Right atrium auricular region (tissue), 2 donors: Measurements from ENCODE around the gene TMEM158. TPM values are rescaled to one million over a fixed set of nuclear protein-coding genes. Genes with fewer than 3 reads are reported as not detected.

ENCODE experiments used
- DNase-seq: peaks from one replicate; pipeline ENCODE4 v3.0.0-alpha.2; 2019; ENCODE audit warnings: low spot score
- H3K27ac ChIP-seq, 2 donors: fragments of 200-600 bp; sonication (generic); 1 replicate in 1 of 2; 2 replicates in 1 of 2; pipeline ENCODE4 v1.5.1; 2016 to 2019
- H3K27me3 ChIP-seq, 2 donors: fragments of 200-600 bp; sonication (generic); one replicate each; pipeline versions ENCODE4 v1.5.1 to v1.6.0; 2017 to 2019
- H3K36me3 ChIP-seq: fragments of 200-600 bp; sonication (generic); one replicate; pipeline ENCODE4 v1.5.1; 2016
- H3K4me1 ChIP-seq, 2 donors: fragments of 200-600 bp; sonication (generic); one replicate each; pipeline versions ENCODE4 v1.5.1 to v1.6.0; 2017 to 2019
- H3K4me3 ChIP-seq, 2 donors: fragments of 200-600 bp; sonication (generic); 1 replicate in 1 of 2; 2 replicates in 1 of 2; pipeline ENCODE4 v1.5.1; 2017 to 2019; ENCODE audit warnings: mild to moderate bottlenecking in 1 of 2, moderate library complexity in 1 of 2
- H3K9me3 ChIP-seq, 2 donors: fragments of 200-600 bp; sonication (generic); one replicate each; pipeline ENCODE4 v1.5.1; 2019
- total RNA-seq, 2 donors: library from RNA; depleted of rRNA; stranded (reverse); fragments of >200 nt; gene quantifications; one replicate each; pipeline ENCODE4 v1.1.0, GENCODE V29; 2016
- TF ChIP-seq, protein P1 (sequence below), 2 donors: fragments of 200-600 bp; sonication (generic); IDR thresholded peaks; one replicate each; pipeline ENCODE4 v1.5.1; 2019; ENCODE audit warnings: antibody characterized with exemption in 2 of 2

The TMEM158 gene
- total RNA-seq, 2 donors from 2014 or later: not detected

- TF ChIP-seq, protein P1, sequence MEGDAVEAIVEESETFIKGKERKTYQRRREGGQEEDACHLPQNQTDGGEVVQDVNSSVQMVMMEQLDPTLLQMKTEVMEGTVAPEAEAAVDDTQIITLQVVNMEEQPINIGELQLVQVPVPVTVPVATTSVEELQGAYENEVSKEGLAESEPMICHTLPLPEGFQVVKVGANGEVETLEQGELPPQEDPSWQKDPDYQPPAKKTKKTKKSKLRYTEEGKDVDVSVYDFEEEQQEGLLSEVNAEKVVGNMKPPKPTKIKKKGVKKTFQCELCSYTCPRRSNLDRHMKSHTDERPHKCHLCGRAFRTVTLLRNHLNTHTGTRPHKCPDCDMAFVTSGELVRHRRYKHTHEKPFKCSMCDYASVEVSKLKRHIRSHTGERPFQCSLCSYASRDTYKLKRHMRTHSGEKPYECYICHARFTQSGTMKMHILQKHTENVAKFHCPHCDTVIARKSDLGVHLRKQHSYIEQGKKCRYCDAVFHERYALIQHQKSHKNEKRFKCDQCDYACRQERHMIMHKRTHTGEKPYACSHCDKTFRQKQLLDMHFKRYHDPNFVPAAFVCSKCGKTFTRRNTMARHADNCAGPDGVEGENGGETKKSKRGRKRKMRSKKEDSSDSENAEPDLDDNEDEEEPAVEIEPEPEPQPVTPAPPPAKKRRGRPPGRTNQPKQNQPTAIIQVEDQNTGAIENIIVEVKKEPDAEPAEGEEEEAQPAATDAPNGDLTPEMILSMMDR (IDR thresholded peaks at IDR 0.05): no peak
Measured at GRCh38 chr3:45239254-45239653, 13.2 kb upstream of the TMEM158 start.

GRCh38 chr3:45236964-45237363, 10.9 kb upstream of the TMEM158 start:
- Histone ChIP-seq H3K4me1 (no peaks in the 10 kb centered on the region), H3K27me3 (no peaks in the 10 kb centered on the region), H3K36me3 (no peaks in the 10 kb centered on the region), H3K27ac (no peak overlapping the region), H3K9me3 (no peaks in the 10 kb centered on the region), H3K4me3 (no peak overlapping the region)
- no peak for DNase-seq
- TF ChIP-seq, protein P1 (IDR thresholded peaks at IDR 0.05): no peak

More at GRCh38 chr3:45239254-45239653, 13.2 kb upstream of the TMEM158 start:
- H3K4me3 ChIP-seq: no peak overlapping the region
- H3K4me1 ChIP-seq: no peaks in the 10 kb centered on the region
- no peaks in the 10 kb centered on the region for H3K27me3 ChIP-seq
- H3K9me3 ChIP-seq: no peaks in the 10 kb centered on the region
- no peak overlapping the region for H3K27ac ChIP-seq
- H3K36me3 ChIP-seq: no peaks in the 10 kb centered on the region
- DNase-seq: no peak

GRCh38 chr3:45235409-45235808, 9.3 kb upstream of the TMEM158 start:
- Histone ChIP-seq H3K27me3 (no peaks in the 10 kb centered on the region), H3K9me3 (no peaks in the 10 kb centered on the region), H3K4me1 (no peaks in the 10 kb centered on the region), H3K36me3 (no peaks in the 10 kb centered on the region), H3K27ac (no peak overlapping the region), H3K4me3 (no peak overlapping the region)
- TF ChIP-seq, protein P1 (IDR thresholded peaks at IDR 0.05): no peak
- DNase-seq: no peak

GRCh38 chr3:45234250-45234649, 8.2 kb upstream of the TMEM158 start:
- no peaks in the 10 kb centered on the region for H3K4me1 ChIP-seq
- no peak for DNase-seq

DNA sequence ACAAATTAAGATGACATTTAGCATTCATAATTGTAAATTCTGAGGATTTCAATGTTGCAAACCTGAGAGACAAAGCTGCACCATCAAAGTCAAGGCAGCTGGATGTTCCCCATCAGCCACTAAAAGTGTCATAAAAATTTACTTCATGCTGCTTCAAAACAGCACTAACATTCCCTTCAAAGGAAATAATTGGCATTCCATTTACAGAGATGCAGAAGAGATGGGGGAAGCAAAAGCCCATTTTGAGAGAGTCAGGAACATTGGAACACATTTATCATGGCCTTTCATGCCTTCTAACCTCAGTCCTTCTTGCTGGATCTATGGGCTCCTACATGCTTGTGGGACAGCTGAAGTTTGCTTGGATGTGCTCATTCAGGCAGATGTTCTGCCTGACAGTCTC, 6.4 kb upstream of the TMEM158 start:
- Histone ChIP-seq H3K36me3 (no peaks in the 10 kb centered on the region), H3K9me3 (no peaks in the 10 kb centered on the region), H3K4me3 (no peak overlapping the region), H3K27ac (no peak overlapping the region), H3K27me3 (no peaks in the 10 kb centered on the region), H3K4me1 (no peaks in the 10 kb centered on the region)
- TF ChIP-seq, protein P1 (IDR thresholded peaks at IDR 0.05): no peak
- no peak for DNase-seq

More at GRCh38 chr3:45234250-45234649, 8.2 kb upstream of the TMEM158 start:
- H3K9me3 ChIP-seq: no peaks in the 10 kb centered on the region
- H3K36me3 ChIP-seq: no peaks in the 10 kb centered on the region
- H3K4me3 ChIP-seq: no peak overlapping the region
- no peaks in the 10 kb centered on the region for H3K27me3 ChIP-seq
- TF ChIP-seq, protein P1 (IDR thresholded peaks at IDR 0.05): no peak
- H3K27ac ChIP-seq: no peak overlapping the region

DNA sequence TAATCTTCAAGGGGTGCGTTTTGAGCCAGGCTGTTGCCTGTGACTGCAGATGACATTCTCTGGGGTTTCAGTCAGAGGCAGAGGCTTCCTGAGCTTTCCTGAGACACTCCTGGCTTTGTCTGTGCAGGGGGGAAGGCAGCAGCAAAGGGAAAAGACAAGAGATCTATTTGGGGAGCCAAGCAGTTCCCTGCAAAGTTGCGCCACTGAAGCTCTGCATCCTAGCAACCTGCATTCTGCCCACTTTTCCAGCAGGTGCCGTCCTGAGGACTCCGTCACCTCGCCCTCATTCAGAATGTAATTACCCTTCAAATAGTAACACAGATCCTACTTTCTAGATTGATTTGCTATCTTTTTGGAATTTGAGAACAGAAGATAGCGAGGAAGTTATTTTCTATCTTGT, 1.9 kb upstream of the TMEM158 start:
- H3K27me3 ChIP-seq: peaks cover 0 to 3% of the 10 kb centered on the region in 2 donors
- DNase-seq: no peak
- no peak overlapping the region for H3K27ac ChIP-seq
- H3K4me3 ChIP-seq: no peak overlapping the region
- TF ChIP-seq, protein P1 (IDR thresholded peaks at IDR 0.05): no peak
- H3K9me3 ChIP-seq: no peaks in the 10 kb centered on the region
- H3K36me3 ChIP-seq: no peaks in the 10 kb centered on the region
- H3K4me1 ChIP-seq: peaks cover 0 to 11% of the 10 kb centered on the region in 2 donors
